ENCODE results near the gene N4BP2L2.

N4BP2L2 gene

DNA sequence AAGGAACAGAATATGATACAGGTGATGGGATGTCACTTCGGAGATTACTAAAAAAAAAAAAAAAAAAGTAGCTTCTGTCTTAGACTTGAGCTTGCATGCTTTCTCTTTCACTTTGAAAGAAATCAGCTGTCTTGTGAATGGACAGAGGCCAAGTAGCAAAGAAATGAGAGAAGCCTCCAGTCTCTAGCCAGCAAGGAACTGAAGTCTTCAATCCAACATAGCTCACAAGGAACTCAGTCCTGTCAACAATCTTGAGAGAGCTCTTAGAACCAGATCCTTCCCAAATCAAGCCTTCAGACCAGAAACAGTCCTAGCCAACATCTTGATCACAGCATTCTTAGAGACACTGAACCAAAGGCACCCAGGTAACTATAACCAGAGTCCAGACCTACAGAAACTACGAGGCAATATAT is 7.7 kb downstream of the N4BP2L2 start:
- DNase-seq (ENCODE audit: low spot score): peak; percentile 47

DNA sequence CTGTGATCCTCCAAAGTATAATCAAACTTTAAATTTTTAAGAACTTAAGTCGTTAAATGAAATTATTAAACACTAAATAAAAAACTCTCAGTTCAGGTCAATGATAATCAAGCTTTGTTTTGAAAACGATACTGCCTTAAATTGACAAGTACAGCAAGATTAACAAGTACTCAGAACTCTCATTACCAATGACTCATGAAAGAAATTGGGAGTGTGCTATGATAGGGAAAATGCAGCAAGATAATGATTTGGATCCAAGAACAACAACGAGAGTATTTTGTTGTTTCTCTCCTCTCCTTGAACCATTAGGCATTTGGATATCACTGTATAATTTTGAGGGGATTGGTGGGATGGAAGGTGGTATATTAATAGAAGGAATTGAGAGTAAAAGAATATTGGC is 10.2 kb downstream of the N4BP2L2 start:
- DNase-seq (ENCODE audit: low spot score): no peak

DNA sequence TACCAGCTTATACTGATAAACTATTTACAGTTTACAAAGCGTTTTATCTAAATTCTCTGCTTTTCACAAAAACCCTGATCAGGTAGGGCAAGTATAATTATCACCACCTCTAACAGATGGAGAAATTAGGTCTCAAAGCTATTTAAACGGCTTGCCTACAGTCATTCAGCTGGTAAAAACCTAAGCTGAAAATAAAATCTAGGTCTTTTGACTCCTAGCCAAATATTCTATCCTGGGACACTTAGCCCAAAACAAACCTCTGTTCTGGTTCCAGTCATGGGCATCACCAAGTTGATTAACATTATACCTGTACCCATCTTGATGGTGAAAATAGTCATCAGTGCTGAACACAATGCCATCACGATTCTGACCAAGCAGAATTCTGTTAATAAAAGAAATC is 11.4 kb downstream of the N4BP2L2 start:
- no peak for DNase-seq (ENCODE audit: low spot score)

DNA sequence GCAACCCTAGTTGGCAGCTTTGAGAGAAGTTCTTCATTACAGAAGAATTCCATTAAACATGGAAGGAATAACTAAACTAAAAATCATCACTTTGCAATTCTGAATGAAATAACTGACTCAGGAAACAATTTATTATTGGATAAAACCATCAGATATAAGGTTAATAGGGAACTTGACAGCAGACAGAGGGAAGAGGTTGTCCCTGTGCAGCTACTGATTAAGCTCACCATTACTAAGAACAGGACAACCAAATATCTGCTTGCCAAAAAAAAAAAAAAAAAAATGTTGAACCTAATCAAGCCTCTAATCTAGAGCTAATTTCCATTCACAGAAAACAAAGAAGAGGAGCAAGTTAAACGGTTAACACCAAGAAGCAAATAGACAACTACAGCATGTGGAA is 12.8 kb downstream of the N4BP2L2 start:
- DNase-seq (ENCODE audit: low spot score): no peak

DNA sequence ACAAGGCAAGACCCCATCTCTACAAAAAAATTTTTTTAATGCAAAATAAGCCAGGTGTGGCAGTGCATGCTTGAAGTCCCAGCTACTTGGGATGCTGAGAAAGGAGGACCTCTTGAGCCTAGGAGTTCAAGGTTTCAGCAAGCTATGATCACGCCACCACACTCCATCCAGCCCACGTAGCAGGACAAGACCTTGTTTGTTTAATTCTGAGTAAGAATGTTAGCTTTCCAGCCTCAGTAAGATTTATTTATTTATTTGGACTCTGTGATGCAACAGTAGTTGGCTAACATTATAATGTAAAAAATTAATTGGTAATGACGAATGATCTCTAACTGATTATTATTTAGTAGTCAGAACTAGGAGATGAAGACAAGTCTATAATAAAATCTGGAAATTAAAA is 23.3 kb downstream of the N4BP2L2 start:
- DNase-seq (ENCODE audit: low spot score): no peak

DNA sequence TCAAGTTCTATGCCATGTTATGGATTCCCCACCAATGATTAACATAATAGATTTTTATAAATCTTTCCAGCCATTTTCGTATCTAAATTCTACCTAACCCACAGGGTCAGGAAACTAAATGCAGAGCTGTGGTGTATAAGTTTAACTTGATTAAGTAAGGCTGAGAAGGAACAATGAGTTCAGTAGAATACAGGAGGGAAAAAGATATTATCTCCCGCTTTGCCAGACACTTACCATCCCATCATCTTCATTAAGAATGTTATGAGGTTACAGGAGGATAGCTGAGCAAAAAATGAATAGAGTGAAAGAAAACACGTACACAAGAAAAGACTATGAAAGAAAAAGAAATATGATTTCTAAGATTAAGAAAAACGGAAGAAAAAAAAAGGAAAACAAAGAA is 27.1 kb downstream of the N4BP2L2 start:
- DNase-seq (ENCODE audit: low spot score): no peak

DNA sequence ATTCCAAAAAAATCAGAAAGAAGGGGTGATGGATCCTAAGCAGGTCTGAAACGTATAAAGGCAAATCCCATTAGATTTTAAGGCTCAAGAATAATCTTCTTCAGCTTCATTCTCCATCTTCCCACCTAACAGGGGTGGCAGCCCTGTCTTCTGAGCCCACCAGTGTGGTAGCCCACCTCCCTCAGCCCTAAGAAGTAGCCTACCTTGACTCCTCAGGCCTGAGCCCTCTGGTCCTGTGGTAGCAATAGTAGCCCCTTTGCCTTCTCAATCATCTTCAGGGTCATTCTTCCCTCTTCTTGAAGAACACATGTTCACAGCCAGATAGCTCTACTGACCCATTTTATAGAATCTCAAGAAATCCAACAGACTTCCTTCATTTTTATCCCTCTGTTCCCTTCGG is 33.7 kb downstream of the N4BP2L2 start:
- DNase-seq (ENCODE audit: low spot score): no peak

DNA sequence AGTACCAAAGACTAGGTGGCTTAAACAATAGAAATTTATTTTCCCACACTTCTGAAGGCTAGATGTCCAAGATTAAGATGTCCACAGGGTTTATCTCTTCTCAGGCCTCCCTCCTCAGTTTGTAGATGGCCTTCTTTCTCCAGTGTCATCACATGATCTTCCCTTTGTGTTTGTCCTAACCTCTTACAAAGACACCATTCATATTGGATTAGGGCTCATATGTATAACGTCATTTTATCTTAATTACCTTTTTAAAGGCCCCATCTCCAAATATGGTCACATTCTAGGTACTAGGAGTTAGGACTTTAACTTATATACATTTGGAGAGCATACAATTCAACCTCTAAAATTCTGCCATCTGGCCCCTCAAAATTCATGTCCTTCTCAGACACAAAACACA is 34.3 kb downstream of the N4BP2L2 start:
- DNase-seq (ENCODE audit: low spot score): peak; percentile 29

DNA sequence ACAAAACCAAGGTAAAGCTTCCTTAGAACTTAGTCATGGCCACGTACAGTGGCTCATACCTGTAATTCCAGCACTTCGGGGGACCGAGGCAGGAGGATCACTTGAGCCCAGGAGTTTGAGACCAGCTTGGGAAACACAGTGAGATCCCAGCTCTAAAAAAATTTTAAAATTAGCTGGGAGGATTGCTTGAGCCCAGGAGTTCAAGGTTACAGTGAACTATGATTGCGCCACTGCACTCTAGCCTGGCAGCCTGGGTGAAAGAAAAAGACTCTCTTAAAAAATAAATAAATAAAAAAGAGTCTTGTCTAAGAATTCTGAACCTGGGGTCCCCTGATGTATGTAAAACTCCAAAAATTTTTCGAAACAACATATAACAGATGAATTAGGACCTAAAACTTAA is 34.9 kb downstream of the N4BP2L2 start:
- no peak for DNase-seq (ENCODE audit: low spot score)

DNA sequence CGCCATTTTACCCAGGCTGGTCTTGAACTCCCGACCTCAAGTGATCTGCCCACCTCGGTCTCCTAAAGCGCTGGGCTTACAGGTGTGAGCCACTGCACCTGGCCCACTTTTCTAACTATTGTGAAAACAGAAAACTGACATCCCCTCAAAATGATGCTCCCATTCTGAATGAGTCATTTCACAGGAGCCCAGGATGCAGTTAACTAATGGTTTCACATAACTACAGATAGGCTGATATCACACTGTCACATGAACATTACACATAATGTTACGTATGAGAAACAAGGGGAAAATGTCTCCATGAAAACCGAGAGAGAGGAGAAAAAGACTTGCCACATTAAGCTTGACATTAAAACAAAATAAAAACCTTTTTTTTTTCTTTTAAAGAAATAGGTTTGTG is 37.5 kb downstream of the N4BP2L2 start:
- DNase-seq (ENCODE audit: low spot score): no peak

DNA sequence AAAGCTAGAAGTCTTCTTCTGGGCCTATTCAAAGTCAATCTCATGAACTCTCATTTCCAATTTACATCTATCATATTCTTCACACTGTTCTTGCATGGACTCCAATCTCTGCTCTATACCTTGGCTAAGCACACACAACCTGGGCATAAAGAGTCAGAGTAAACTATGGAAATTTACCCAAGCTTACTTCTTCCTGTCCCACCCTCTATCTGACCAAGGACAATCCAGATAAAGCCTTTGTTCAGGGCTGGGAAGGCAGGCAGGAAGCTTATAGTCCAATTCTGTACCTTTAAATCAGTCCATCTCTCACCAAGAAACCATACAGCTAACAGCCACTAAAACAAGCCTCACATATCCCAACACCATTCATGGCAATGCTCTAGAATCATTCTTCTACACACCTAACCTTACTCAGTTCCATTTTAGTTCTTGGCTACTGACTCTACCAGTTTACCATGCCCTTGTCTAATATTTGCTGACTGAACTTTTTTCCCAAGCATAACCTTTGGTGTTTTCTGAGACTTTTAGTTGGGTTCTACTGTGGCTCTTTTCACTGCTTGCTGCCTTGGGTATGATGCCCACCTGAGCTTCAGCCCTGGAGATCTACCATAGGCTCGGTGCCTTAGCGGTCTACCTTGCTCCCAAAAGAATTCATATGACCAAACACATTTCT is 38.9 kb downstream of the N4BP2L2 start:
- DNase-seq (ENCODE audit: low spot score): no peak

DNA sequence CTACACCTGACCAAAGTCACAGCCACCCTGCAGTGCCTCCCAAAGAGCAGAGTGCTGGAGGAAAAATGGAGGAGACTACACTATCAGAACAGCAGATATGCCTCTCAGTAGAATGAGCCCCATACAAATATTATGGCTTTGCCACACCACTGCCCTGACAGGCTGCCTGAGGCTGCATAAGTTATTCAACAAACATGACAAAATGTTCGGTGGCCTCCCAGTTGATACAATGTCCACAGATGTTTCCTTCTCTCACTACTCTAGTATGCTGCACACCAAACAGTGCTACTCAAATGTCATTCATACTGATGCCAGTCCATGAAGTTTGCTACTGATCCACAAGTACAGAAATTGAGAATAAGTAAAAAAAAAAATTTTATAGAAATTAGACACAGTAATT is 41.0 kb downstream of the N4BP2L2 start:
- DNase-seq (ENCODE audit: low spot score): no peak

DNA sequence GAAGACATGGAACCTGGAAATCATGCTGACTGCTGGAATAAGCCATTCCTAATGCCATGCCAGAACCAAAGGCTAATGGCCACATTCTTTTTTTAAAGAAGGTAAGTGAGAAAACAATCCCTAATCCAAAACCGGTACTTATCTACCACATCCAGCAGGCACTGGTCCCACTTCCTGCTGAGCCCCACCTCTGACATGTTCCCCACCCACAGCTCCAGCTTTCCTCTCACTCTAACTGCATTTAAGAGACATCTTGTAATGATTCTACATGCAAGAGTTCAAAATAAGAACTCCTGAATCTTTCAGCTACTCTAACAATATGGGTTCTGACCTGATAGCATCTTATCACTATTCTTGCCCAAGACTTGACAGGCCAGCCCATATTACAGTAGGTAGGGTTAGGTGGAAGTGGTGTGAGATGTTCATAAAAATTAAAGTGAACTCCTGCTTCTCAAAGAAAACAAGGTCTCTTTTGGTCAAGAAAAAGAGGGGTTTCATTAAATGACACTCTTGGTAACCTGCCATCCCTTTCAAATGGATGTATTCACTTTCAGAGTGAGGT is 41.9 kb downstream of the N4BP2L2 start:
- DNase-seq (ENCODE audit: low spot score): no peak

DNA sequence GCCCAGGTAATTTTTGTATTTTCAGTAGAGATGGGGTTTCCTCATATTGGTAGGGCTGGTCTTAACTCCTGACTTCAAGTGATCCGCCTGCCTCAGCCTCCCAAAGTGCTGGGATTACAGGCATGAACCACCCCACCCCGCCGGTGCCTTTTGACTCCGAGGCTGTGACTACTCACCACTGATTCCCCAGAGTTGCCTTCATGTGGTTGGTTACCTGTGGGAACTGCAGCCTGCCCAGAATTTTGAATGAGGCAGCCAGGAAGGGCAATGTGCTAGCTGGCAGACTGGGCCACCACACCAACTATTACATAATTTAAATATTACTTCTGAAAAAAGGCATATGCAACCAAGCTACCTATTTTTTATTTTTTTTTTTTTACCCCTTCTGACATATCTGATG is 42.8 kb downstream of the N4BP2L2 start:
- no peak for DNase-seq (ENCODE audit: low spot score)

DNA sequence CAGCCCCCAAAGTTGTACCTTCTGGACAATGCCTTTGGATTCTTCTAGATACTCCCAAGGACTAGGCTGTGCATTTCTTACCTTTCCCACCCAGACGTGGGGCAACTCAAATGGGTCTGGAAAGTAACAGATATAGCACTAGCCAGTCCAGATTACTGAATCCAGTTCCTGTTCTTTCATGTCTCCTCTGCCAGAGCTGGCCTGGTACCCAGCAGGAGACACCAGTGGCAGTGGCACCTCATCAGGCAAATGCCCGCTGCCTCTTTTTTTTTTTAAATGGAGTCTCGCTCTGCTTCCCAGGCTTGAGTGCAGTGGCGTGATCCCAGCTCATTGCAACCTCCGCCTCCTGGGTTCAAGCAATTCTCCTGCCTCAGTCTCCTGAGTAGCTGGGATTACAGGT is 43.2 kb downstream of the N4BP2L2 start:
- no peak for DNase-seq (ENCODE audit: low spot score)

DNA sequence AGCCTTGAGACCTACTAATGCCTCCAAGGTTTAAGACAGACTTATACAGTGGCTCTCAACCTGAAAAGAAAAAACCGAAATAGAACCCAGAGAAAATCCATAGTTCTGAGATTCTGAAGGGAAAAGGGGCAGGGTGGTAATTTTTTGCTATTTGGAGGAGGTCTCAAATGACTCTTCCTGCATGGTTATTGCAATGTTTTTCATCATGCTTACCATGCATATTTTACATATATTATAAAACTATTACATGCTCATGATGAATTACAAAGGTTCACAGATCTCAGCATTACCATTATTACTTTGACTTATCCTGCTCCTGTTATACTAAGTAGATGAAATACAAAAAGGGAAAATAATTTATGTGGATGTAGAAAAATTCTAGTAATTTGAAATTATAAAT is 47.6 kb downstream of the N4BP2L2 start:
- DNase-seq (ENCODE audit: low spot score): no peak

DNA sequence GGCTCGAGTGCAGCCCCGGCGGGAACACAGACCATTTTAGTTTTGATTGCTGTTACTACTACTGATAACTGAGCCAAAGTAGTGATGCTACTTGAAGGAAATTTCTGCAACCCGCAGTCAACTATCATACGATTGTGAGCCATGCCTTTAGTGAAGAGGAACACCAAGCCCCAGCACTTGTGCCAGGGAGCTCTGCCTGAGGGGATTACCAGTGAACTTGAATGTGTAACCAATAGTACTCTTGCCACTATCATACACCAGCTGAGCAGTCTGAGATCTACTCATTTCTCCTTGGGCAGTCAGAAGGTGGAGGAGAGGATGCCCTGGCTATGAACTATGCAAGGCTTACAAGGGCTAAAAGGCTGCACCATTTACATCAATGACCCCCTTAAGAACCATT is 61.7 kb downstream of the N4BP2L2 start:
- no peak for DNase-seq (ENCODE audit: low spot score)

DNA sequence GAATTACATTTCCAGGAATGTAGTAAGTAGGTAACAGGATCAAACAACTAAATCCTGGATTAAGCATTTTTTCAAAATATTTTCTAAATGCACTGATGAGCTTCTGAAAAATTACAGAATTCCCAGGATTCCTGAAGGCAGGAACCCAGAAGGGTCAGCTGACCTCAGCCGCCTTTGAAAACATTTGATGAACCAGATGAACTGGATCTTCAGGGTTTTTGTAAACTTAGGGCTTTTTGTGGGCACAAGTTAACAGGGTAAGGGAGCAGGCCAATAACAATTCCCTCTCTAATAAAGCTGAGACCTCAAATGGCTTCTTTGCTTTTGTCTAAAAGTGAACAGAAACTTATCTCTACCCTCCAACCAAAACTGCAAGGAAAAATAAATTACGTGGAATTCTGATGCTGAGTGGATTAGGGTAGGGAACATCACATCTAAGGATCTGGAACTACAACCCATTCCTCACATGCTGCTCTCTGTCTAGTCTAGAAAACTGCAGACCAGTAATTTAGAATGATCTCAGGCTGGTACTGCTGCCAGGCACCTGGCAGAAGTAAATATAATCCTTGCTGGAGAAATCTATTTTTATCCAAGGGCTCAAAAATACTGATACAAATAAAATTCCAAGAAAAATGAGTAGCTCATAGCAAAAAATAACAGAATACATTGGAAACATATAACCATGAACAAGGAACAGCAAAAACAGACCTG is 62.4 kb downstream of the N4BP2L2 start:
- DNase-seq (ENCODE audit: low spot score): no peak

DNA sequence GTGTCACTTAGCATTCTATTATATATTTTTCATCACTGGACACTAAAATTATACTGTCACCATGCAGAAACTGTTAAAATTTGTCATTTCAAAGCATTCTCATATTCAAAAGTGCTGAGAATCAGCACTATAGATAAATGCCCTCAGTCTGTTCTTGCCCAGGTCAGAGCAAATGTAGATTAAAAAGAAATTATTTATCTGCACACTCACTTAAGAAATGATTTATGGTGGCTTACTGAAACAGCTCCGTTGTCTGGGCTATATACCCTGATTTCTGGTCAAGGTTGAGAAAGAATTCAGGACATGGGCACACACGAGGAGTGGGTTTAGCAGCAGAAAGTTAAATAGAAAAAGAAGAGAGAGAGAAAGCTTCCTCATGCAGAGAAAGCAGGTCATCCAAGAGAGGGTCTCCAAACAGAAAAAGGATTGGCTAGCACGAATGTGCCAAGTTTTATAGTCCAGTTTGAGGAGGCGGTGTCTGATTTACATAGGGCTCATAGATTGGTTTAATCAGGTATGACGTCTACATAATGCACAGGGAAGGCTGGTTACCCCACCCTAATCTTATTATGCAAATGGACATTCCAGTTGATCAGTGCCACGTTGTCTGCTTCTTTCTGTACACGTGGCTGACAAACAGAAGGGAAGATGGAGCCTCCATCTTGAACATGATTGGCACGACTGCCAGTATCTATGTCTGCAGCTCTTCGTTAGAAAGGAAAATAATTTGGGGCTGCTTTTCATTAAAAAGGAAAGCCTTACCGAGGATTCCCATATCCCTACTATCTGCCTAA is 63.4 kb downstream of the N4BP2L2 start:
- no peak for DNase-seq (ENCODE audit: low spot score)

DNA sequence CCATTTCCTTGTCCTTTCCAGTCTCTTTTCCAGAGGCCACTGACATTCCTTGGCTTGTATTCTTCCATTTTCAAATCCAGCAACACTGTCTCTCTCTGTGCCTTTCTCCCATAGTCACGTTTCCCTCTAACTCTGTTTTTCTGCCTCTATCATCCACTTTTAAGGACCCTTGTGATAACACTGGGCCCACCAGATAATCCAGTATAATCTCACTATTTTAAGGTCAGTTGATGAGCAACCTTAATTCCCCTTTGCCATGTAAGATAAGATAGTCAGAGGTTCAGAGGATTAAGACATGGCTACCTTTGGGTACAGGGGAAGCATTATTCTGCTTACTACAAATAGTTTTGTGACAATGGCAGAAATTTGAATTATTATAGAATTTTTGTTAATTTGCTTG is 64.9 kb downstream of the N4BP2L2 start:
- no peak for DNase-seq (ENCODE audit: low spot score)

DNA sequence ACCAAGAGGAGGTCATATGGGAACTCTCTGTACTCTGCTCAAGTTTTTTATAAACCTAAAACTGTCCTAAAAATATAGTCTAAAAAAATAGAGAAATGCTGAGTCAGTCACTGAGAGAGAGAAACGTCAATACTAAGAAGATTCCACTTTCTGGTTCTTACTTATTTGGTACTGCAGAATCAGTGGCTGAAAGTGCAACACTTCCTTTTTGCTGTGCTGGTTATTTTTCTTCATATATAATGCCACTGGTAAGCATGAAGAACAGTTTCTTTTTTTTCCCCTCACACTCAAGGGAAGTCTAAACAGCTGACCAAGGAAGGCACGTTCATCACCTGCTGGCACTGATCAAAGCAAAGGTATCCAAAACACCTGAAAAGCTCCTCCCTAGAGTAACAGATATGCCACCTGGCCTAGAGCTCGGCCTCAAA is 66.4 kb downstream of the N4BP2L2 start:
- no peak for DNase-seq (ENCODE audit: low spot score)

DNA sequence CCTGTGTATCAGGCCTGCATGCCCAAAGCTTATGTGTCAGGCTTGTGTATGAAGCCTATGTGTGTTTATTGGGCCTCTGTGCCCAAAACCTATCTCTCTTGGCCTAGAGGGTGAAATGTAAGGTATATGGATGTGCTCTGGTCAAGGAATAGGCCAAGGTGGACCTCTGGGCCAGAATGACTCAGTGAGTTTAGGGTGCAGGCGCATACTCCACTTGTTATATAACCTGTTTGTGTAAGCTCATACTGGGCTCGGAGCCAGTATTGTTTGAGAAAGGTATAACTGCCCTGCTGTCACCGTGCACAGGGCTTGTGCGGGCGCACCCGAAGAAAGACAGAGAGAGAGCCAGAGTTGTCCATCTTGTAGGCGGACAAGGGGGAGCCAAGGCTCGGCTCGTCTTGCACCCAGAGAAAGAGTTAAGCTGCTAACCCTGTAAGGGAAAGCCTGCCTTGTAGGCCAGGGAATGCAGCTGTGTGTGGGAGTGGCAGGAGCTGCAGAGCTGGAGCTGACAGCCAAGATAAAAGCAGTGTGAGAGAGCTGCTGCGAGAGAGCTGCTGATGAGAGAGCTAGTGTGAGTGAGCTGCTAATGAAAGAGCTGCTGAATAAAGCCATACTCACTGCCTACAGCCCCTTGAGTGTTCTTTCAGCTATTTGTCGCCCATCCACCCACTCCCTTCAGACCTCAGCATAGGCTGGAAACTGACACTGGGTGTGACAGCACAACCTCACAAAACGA is 67.2 kb downstream of the N4BP2L2 start:
- DNase-seq (ENCODE audit: low spot score): peak; percentile 48
